Smooth muscle cell (in vitro differentiated cells): ENCODE data around the gene PPM1M. TPM values are rescaled to one million over a fixed set of nuclear protein-coding genes. Genes with fewer than 3 reads are reported as not detected.

Experiments
- DNase-seq: peaks from one replicate; lab custom pipeline; 2025; ENCODE audit not compliant: unreplicated experiment; lab: John Stamatoyannopoulos, UW
- H2AFZ ChIP-seq: fragments of 200-600 bp; sonication (generic); 2 replicates; pipeline ENCODE4 v1.6.0; 2016; ENCODE audit warnings: antibody characterized with exemption, low read depth, mild to moderate bottlenecking
- H3F3A ChIP-seq: fragments of 200-600 bp; sonication (generic); 2 replicates; pipeline ENCODE4 v1.6.0; 2017; ENCODE audit warnings: antibody characterized with exemption, low read depth
- H3K27ac ChIP-seq: fragments of 200-600 bp; sonication (generic); 2 replicates; pipeline ENCODE4 v1.5.1; 2016; ENCODE audit warnings: low read depth, mild to moderate bottlenecking
- H3K27me3 ChIP-seq: fragments of 200-600 bp; sonication (generic); 2 replicates; pipeline ENCODE4 v1.6.1; 2016; ENCODE audit warnings: low read depth, mild to moderate bottlenecking
- H3K36me3 ChIP-seq: fragments of 200-600 bp; sonication (generic); 2 replicates; pipeline ENCODE4 v1.5.1; 2016; ENCODE audit warnings: low read depth
- H3K4me1 ChIP-seq: fragments of 200-600 bp; sonication (generic); 2 replicates; pipeline ENCODE4 v1.5.1; 2016; ENCODE audit warnings: low read depth
- H3K4me2 ChIP-seq: fragments of 200-600 bp; sonication (generic); 2 replicates; pipeline ENCODE4 v1.6.0; 2016; ENCODE audit warnings: mild to moderate bottlenecking
- H3K4me3 ChIP-seq: fragments of 200-600 bp; sonication (generic); 2 replicates; pipeline ENCODE4 v1.5.1; 2016; ENCODE audit warnings: mild to moderate bottlenecking
- H3K79me2 ChIP-seq: fragments of 200-600 bp; sonication (generic); 2 replicates; pipeline ENCODE4 v1.6.0; 2016; ENCODE audit warnings: low read depth, mild to moderate bottlenecking
- H3K9ac ChIP-seq: fragments of 200-600 bp; sonication (generic); 2 replicates; pipeline ENCODE4 v1.6.0; 2016; ENCODE audit warnings: low read depth
- H3K9me3 ChIP-seq: fragments of 200-600 bp; sonication (generic); replicated peaks from 2 replicates; pipeline ENCODE4 v1.5.1; 2016; ENCODE audit warnings: low read depth
- H4K20me1 ChIP-seq: fragments of 200-600 bp; sonication (generic); 2 replicates; pipeline ENCODE4 v1.6.0; 2016; ENCODE audit warnings: low read depth
- WGBS: methylation state at CpG from one replicate; pipeline ENCODE4 v1.1.7; 2016; ENCODE audit warnings: low lambda C conversion rate; 5-methylcytosine and 5-hydroxymethylcytosine counted together
- polyA plus RNA-seq: library from polyadenylated mRNA; unstranded; fragments of >200 nt; fragmentation: Nextera tagmentation; extraction: Ambion mirVana; gene quantifications from 2 replicates; pipeline ENCODE4 v1.2.1, GENCODE V29; 2016
- total RNA-seq: library from RNA; depleted of rRNA; stranded (reverse); fragments of >200 nt; gene quantifications from 2 replicates; pipeline ENCODE4 v1.2.3, GENCODE V29; 2014
- TF ChIP-seq, protein P1 (sequence below): fragments of 200-600 bp; sonication (generic); IDR thresholded peaks from 2 replicates; pipeline ENCODE4 v1.5.1; 2017; ENCODE audit warnings: borderline replicate concordance, mild to moderate bottlenecking, antibody characterized with exemption; ENCODE audit not compliant: insufficient read depth, poor library complexity, severe bottlenecking

The PPM1M gene
- total and polyA plus RNA-seq, 2 experiments from 2014 or later = 7.0 to 11.0 TPM

DNA sequence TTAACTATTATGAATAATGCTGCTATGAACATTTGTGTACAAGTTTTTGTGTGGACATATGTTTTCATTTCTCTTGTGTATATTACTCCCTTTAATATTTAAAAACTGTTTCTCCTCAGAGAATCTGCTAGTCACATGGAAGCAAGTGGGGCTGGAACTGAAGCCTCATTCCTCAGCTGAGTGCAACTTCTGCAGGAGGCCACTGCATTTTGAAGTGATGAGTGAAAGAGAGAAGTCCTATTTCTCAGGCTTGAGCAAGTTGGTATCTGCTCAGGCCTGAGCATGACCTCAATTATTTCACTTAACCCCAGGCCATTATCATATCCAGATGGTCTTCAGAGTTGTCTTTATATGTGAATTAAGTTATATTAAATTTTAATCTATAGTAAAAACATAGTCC, 31.7 kb upstream of the PPM1M start:
- Histone ChIP-seq H2AFZ (no peak overlapping the region), H3K9ac (no peak overlapping the region), H3K27ac (no peak overlapping the region), H3K79me2 (no peaks in the 10 kb centered on the region), H3K27me3 (no peaks in the 10 kb centered on the region), H3K4me1 (no peaks in the 10 kb centered on the region), H3K4me3 (no peak overlapping the region), H3F3A (no peaks in the 10 kb centered on the region), H3K4me2 (no peak overlapping the region), H4K20me1 (peaks cover 9% of the 10 kb centered on the region), H3K9me3 (no peaks in the 10 kb centered on the region), H3K36me3 (peaks cover under 1% of the 10 kb centered on the region)
- DNase-seq = no peak
- TF ChIP-seq, protein P1, sequence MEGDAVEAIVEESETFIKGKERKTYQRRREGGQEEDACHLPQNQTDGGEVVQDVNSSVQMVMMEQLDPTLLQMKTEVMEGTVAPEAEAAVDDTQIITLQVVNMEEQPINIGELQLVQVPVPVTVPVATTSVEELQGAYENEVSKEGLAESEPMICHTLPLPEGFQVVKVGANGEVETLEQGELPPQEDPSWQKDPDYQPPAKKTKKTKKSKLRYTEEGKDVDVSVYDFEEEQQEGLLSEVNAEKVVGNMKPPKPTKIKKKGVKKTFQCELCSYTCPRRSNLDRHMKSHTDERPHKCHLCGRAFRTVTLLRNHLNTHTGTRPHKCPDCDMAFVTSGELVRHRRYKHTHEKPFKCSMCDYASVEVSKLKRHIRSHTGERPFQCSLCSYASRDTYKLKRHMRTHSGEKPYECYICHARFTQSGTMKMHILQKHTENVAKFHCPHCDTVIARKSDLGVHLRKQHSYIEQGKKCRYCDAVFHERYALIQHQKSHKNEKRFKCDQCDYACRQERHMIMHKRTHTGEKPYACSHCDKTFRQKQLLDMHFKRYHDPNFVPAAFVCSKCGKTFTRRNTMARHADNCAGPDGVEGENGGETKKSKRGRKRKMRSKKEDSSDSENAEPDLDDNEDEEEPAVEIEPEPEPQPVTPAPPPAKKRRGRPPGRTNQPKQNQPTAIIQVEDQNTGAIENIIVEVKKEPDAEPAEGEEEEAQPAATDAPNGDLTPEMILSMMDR = no peak

DNA sequence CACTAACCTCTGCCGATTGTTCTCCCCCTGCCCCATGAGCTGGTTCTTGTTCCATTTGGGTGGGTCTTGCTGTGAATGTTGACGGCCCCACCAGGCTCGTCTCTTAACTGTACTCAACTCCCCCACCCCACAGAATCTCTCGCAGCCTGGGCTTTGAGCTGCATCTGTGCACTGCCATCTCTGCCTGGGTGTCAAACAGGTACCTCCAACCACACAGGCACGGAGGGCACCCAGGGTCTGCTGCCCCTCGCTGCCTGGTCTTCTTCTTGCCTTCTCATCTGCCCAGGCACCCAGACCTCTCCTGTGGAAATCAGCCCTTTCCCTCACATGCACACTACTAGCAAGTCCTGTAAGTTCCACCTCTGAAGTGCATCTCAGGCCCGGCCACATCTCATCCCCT, 30.2 kb upstream of the PPM1M start:
- no peak for DNase-seq
- H3K27me3 ChIP-seq = no peaks in the 10 kb centered on the region
- peaks cover under 1% of the 10 kb centered on the region for H4K20me1 ChIP-seq
- H3K27ac ChIP-seq = no peak overlapping the region
- WGBS = 95% methylated on average over 7 of the region's 7 CpGs
- no peak overlapping the region for H3K4me2 ChIP-seq
- H3K79me2 ChIP-seq = no peaks in the 10 kb centered on the region
- H3F3A ChIP-seq = no peaks in the 10 kb centered on the region
- H3K4me1 ChIP-seq = no peaks in the 10 kb centered on the region
- H3K9ac ChIP-seq = no peak overlapping the region
- TF ChIP-seq, protein P1 = no peak
- H3K9me3 ChIP-seq = no peaks in the 10 kb centered on the region
- H3K36me3 ChIP-seq = no peaks in the 10 kb centered on the region
- no peak overlapping the region for H3K4me3 ChIP-seq
- H2AFZ ChIP-seq = no peak overlapping the region

DNA sequence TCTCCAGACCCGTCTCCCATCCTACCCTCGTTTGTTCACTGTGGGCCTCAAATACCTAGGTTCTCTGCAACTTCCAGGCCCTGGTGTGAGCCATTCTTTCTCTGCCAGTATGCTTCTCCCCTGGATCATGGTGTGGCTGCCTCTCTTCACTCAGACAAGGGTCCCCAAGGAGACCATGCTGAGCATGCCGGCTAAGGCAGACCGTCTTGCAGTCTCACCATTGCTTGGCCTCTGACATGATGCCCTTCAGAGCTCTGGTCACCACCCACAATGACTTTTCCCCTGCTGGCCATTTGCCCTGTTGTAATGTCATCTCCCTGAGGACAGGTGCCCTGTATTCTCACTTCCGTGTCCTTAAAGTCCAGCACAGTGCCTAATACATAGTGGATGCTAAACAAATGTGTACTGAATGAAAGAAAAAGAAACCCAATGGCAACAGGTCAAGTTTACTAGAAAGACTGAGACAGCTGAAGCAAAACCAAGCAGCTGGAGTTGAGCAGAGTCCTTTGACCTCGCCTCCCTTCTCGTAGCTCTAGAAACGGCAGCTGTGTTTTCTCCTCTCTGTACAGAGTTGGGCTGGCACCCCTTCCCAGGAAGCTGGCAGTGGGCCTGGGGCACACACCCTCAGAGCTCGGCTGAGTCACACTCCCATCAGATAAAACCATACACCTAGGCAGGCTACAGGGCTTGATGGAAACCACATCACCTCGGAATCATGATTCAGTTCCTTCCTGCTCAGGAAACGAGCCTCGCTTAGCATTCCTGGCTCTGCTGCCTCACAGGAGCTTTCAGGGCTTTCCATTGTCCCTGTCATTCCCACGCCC, 28.8 kb upstream of the PPM1M start:
- Histone ChIP-seq H3K79me2 (no peaks in the 10 kb centered on the region), H3K4me2 (no peak overlapping the region), H2AFZ (no peak overlapping the region), H3K36me3 (no peaks in the 10 kb centered on the region), H3K27ac (peak overlapping the region; percentile 18), H3K27me3 (no peaks in the 10 kb centered on the region), H3F3A (no peaks in the 10 kb centered on the region), H3K9ac (no peak overlapping the region), H4K20me1 (no peaks in the 10 kb centered on the region), H3K9me3 (no peaks in the 10 kb centered on the region), H3K4me1 (no peaks in the 10 kb centered on the region), H3K4me3 (no peak overlapping the region)
- TF ChIP-seq, protein P1 = no peak
- no peak for DNase-seq
- WGBS = 77% methylated on average over 13 of the region's 13 CpGs

DNA sequence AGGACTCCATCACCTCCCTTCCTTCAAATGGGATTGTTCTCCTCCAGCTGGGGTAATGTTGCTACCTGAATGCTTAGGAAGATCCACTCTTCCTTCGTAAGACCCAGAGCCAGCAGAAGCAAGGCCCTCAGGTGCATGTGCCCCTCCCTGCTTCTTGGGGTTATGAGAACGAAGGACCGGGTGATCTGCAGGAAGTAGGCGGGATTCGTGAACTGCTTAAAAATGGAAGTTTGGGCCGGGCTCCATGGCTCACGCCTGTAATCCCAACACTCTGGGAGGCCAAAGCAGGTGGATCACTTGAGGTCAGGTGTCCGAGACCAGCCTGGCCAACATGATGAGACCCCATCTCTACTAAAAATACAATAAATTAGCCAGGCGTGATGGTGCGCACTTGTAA, 28.2 kb upstream of the PPM1M start:
- TF ChIP-seq, protein P1 = no peak
- no peaks in the 10 kb centered on the region for H3K79me2 ChIP-seq
- H3K9me3 ChIP-seq = no peaks in the 10 kb centered on the region
- no peak for DNase-seq
- H3K4me3 ChIP-seq = no peak overlapping the region
- H2AFZ ChIP-seq = no peak overlapping the region
- H4K20me1 ChIP-seq = no peaks in the 10 kb centered on the region
- H3K4me2 ChIP-seq = no peak overlapping the region
- H3K36me3 ChIP-seq = no peaks in the 10 kb centered on the region
- no peak overlapping the region for H3K27ac ChIP-seq
- H3K27me3 ChIP-seq = no peaks in the 10 kb centered on the region
- H3F3A ChIP-seq = no peaks in the 10 kb centered on the region
- no peaks in the 10 kb centered on the region for H3K4me1 ChIP-seq
- H3K9ac ChIP-seq = no peak overlapping the region
- 91% methylated on average over 10 of the region's 10 CpGs for WGBS
